AG09319 (cell line): ENCODE measurements around the gene DDX24.

ENCODE experiments used
- DNase-seq: peaks from one replicate; pipeline ENCODE4 v3.0.0-alpha.2; 2010; ENCODE audit warnings: low read depth; ENCODE audit errors: extremely low read depth
- TF ChIP-seq, protein P1 (sequence below): IDR thresholded peaks from 2 replicates; pipeline ENCODE4 v1.5.1; 2011; ENCODE audit warnings: low read depth, mild to moderate bottlenecking, inconsistent platforms, low read length, moderate library complexity

DDX24 gene

GRCh38 chr14:94120667-94121340 is 39.8 kb upstream of the DDX24 start:
- DNase-seq = no peak
- TF ChIP-seq, protein P1, sequence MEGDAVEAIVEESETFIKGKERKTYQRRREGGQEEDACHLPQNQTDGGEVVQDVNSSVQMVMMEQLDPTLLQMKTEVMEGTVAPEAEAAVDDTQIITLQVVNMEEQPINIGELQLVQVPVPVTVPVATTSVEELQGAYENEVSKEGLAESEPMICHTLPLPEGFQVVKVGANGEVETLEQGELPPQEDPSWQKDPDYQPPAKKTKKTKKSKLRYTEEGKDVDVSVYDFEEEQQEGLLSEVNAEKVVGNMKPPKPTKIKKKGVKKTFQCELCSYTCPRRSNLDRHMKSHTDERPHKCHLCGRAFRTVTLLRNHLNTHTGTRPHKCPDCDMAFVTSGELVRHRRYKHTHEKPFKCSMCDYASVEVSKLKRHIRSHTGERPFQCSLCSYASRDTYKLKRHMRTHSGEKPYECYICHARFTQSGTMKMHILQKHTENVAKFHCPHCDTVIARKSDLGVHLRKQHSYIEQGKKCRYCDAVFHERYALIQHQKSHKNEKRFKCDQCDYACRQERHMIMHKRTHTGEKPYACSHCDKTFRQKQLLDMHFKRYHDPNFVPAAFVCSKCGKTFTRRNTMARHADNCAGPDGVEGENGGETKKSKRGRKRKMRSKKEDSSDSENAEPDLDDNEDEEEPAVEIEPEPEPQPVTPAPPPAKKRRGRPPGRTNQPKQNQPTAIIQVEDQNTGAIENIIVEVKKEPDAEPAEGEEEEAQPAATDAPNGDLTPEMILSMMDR = no peak

- no peak for DNase-seq
- TF ChIP-seq, protein P1 = no peak
Observed at GRCh38 chr14:94119071-94119470, 38.1 kb upstream of the DDX24 start.

GRCh38 chr14:94117856-94118255 is 36.9 kb upstream of the DDX24 start:
- TF ChIP-seq, protein P1 = no peak
- DNase-seq = no peak

DNA sequence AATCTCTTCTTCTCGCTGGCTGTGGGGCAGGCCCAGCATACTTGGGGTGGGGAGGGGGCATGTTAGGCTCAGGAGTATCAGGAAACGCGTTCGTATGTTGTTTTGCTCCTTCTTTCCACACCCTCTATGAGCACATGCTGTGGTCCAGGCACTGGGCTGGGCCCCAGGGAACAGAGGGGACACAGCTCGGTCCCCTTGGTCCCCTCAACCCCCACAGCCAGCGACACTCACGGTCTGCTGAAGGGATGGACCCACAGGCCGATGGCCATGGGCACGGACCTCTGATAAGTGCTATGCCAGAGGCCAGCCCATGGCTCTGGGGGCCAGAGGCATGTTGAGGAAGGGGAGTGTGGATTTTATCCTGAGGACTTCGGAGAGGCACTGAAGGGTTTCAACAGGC is 35.7 kb upstream of the DDX24 start:
- DNase-seq = no peak
- TF ChIP-seq, protein P1 = no peak

DNA sequence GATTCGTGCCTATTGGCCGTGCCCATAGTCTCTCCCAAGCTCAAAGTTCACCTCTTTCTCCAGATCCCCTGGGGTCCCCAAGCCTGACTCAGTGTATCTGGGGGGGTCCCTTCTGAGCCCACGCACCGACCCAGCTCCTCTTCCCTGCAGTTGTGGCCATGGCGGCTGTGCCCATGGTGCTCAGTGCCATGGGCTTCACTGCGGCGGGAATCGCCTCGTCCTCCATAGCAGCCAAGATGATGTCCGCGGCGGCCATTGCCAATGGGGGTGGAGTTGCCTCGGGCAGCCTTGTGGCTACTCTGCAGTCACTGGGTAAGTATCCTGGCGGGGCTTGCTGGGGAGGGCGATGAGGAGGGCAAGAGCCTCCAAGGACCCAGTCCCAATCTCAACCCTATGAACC is 34.6 kb upstream of the DDX24 start:
- DNase-seq = no peak
- TF ChIP-seq, protein P1 = no peak

DNA sequence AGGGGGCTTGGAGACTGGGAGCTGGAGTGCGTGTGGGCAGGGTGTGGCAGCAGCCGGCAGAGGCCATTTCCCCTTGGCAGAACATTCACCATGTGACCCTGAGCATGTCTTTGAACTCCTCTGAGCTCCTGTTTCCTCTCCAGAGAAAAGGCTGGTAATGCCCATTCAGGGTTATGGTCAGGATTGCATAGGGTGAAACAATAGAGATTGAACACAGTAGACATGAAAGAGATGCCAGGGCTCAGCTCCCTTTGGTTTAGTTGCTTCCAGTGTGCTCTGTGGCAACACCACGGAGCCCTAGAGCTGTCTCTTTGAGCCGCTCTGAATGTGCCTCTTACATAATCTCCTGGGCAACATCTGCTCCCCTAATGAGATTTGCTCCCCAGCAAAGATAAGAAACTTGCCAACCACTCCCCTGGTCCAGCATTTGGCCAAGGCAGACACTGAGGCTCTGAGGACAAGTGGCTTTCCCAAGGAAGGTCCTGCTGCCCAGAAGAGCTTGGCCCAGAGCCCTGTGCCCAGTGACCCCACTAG is 34.1 kb upstream of the DDX24 start:
- DNase-seq = no peak
- TF ChIP-seq, protein P1 = no peak

- no peak for DNase-seq
- TF ChIP-seq, protein P1 = no peak
Observed at GRCh38 chr14:94114589-94115057, 33.6 kb upstream of the DDX24 start.
